Non-pigmented ciliary epithelial cell (primary cell): ENCODE data around the gene FOXO3.

ENCODE experiments used
- DNase-seq: peaks from one replicate; pipeline ENCODE4 v3.0.0-alpha.2; 2010; ENCODE audit warnings: low read depth

The FOXO3 gene

DNA sequence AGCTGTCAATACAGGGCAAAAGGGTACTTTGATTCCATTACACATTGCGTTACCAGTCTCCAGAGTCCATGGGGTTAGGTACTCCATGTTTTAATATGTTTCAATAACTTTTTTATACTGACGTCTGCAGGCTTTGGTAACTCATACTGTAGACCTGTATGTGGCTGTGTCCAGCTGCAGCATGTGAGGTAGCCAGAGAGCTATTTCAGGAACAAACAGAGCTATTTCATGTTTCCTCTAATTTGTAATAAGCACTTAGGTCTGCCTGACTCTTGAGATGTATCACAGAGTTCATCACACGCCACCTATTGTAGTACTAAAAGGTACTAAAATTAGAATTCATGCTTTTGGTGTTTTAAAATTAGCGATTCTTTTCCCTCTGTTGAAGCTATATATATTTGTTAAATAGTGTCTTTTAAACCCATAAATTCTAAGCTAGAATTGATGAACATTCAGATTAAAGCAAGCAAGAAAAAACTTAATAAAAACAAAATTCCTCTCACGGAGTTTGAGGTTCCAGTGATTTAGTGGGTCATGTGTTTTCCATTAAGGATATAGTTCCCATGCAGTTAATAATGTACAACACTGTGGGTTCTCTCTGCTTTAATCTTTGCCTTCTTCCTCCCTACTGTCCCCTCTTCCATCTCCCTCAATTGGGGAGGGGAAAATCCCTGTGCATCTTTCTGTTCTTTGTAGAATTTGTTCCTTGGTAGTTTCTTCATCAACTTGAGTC lies 37.0 kb downstream of the FOXO3 start:
- no peak for DNase-seq

DNA sequence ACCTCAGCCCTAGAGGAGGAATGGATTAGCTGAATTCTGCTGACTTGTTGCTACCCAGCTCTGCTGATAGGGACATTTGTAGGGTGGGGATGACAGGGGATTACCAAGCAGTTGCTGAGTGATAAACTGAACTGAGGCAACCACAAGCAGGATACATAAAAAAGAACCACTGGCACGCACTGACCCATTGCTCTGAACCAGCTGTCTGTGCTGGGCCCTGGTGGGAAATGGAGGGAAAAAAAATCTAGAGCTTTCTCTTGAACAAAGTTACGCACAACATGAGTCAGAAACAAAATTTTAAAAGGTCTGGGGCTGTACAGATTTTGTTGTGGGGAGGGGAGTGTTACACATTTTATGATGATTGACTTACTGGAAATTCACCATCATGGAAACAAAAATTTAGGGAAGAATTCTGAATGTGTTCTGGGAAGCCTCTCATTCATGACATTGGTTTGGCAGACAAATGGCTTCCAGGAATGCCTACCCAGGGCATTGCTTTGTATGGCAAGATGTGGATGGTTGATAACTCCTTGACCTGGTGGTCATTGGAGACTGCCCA lies 37.7 kb downstream of the FOXO3 start:
- DNase-seq, result no peak

DNA sequence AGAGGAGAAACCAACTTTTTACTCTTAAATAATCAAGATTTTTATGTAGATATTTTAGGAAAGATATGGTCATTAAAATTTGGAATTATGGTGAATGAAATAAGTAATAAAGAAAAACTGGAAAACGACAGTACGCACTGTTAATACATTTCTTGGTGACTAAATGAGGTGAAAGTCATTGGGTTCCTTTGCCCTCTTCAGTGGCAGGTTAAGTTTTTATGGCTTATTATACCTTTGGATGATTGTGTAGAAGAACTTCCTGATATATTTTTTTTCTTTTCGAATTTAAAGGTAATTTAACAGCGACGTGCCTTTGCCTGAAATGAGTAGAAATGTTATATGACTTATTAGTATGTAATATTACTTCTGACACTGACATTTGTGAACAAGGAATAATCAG lies 43.4 kb downstream of the FOXO3 start:
- DNase-seq, result no peak

GRCh38 chr6:108606250-108606690 lies 45.6 kb downstream of the FOXO3 start:
- DNase-seq, result no peak

DNA sequence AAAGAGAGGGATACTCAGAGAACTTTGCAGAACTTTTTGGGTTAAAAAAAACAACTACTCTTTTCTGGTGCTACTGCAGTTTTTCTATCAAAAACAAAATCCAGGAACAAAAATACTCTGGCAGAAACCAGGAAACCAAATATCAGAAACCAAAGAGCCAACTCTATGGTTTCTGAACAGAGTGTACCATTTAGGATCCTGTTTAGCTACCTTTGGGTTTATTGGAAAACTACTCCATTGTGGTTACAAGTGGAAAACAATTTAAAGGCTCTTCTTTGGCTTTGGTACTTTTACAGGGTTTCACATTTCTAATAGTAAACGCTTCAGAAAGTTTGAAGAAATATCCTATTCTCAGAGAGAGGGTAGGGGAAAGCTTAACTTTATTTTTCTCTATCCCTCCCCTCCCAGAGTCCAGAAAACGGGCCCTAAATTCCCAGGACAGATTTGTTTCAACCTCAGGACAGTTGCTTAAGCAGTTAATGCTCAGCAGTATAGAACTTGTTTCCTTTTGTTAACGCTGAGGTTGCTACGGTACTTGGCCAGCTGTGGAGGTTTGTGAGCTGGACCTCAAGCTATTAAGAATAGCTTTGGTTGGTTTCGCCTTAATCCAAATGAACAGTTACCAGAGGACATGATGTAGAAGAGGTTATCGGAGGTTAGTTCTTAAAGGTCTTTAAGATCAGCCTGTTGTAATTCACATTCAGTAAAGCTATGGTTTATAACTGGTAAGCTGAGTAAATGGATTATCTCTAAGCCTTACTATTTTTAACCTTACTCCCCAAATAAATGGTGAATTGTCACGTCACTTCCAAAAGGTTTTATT lies 47.9 kb downstream of the FOXO3 start:
- DNase-seq, result no peak

- no peak for DNase-seq
Measured at GRCh38 chr6:108609276-108609769, 48.6 kb downstream of the FOXO3 start.

GRCh38 chr6:108610270-108610839 lies 49.6 kb downstream of the FOXO3 start:
- no peak for DNase-seq

DNA sequence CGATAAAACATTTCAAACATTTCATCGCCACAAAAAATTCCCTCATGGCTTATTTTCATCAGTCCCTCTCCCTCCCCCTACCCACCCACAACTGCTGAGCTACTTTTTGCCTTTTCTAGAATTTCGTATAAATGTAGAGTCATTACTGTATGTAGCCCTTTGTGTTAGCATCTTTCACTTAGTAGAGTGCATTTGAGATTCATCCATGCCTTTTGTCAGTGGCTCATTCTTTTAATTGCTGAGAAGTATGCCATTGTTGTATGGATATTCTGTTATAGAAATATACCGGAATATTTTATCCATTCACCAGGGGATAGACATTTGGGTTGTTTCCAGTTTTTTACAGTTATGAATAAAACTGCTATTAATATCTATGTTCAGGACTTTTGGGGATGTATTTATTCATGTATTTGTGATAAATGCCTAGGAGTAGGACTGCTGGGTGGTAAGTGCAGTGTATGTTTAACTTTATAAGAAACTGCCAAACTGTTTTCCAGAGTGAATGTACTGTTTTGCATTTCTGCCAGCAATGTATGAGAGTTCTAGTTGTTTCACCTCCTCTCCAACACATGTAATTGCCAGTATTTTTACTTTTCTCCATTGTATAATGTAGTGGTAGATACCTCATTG lies 50.4 kb downstream of the FOXO3 start:
- no peak for DNase-seq

DNA sequence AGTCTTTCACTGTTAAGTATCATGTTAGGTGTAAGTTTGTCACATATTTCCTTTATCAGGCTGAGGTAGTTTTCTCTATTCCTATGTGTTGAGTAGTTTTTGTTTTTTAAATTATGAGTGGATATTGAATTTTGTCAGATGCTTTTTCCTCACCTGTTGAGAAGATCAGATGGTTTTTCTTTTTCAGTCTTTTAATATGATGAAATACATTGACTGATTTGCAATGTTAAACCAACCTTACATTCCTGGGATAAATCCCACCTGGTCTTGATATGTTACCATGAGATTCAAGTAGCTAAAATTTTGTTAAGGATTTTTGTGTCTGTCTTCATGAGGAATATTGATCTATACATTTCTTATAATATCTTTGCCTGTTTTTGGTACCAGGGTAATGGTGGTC lies 52.1 kb downstream of the FOXO3 start:
- no peak for DNase-seq

GRCh38 chr6:108616544-108616943 lies 55.8 kb downstream of the FOXO3 start:
- no peak for DNase-seq

DNA sequence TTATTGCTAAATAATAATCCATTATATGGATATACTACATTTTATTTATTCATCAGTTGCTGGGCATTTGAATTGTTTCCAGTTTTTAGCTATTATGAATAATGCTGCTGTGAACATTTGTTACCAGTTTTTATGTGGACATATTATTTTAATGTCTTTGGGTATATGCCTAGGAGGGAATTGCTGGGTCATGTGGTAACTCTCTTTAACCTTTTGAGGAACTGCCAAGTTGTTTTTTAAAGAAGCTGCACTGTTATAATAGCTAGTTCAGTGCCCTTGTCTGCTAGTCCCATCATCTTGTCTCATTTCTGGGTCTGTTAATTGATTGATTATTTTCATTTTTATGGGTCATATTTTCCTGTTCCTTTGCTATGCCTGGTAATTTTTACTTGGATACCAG lies 56.3 kb downstream of the FOXO3 start:
- DNase-seq, result no peak

DNA sequence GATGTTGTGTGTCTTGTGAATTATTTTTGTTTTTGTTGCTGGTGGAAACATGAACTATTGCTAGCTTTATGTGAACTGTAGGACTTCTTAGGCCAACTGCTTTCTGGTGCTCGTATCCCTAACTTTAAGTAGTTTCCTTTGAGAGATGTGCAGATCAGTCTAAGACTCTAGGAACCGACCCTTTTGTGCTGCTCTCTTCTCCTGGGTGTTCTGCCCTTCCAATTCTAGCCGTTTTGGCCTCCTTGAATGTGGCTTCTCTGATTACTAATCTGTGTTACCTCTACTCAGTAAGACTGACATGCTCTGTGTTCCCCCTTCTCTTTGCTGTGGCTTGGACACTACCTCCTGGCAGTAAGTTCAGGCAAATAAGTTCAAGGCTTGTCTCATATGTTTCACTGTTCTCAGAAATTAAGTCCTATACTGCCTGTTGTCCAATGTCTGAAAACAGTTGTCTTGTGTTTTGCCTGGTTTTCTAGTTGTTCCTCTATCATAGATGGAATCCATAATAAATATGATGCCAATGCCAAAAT lies 58.0 kb downstream of the FOXO3 start:
- no peak for DNase-seq

DNA sequence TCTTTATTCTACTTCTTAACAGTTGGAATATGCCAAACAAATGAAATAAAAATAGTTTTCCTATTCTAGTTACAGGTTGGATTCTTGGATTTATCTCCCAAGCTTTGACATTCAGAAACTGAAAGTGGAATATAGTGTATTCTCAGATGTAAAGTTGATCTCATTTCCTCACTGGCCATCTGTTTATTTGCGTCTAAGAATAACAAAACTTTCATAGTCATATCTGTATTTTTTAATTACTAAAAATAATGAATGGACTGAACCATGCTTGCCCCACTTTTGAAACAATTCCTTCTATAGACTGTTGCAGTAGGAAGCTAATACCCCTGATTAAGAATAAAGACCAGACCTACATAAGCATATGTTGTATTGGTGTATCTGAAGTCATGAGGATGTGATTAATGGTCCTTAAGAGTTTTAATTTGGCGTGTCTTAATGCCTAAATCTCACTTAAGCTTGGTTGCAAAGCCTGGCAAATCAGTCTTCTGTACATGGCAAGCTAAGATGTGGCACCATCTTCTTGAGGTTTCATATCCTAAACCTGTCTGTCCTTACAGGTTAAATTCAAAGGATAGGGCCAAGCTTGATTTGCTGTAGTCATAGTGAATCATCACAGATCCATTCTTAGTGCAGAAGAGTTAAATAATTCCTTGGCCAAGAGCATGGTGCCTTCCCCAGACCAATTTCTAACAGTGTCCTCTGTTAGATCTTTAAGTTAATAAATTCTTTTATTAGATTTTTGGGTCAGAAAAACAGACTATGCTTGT lies 58.9 kb downstream of the FOXO3 start:
- no peak for DNase-seq

DNA sequence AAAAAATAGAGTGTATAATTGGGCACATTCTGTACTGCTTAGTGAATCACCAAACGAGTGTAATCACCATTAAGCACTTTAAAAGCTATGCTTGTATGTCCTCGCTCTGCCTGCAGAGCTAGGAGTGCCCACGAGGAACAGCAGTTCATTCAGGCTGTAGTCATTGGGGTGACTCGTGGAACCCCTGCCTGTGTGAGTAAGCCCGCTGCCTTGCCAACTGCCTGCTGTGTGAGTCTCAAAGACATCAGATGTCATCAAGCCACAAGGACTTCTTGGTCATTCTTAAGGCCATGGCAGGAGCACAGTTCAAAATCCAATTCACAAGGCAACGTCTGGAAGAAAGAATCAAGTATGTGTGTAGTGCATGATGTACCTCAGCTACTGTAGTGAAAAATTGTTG lies 60.4 kb downstream of the FOXO3 start:
- peak; percentile 77 for DNase-seq

DNA sequence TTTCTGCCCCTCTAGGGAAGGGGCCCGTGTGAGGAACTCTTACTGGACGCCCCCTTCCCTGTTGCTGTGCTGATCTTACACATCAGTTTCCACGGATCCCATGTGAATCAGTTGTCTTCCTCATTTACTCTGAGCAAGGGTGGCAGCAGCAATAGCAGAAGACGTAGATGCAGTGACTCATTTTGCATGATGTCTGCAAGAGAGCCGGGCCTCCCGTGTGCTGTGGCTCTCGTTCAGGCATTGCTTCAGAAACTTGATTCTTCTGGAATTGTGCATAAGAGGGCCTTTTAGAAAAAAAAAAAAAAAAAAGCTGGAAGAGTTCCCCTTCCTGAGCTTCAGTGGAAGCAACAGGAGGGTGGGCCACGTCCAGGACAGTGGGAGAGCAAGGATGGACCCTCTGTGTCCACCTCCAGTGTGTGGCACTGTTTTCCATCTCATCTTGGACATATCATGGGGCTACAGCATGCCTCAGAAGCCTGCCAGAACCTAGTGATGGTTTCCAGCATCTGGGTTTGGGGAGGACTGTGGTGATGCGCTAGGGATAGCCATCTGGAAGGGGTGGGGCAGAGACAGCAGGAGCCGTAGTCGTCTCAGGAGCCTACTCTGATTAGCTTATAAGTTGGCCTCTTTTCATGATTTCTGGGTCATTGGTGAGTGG lies 62.1 kb downstream of the FOXO3 start:
- peak; percentile 86 for DNase-seq

GRCh38 chr6:108623995-108624394 lies 63.3 kb downstream of the FOXO3 start:
- no peak for DNase-seq

DNA sequence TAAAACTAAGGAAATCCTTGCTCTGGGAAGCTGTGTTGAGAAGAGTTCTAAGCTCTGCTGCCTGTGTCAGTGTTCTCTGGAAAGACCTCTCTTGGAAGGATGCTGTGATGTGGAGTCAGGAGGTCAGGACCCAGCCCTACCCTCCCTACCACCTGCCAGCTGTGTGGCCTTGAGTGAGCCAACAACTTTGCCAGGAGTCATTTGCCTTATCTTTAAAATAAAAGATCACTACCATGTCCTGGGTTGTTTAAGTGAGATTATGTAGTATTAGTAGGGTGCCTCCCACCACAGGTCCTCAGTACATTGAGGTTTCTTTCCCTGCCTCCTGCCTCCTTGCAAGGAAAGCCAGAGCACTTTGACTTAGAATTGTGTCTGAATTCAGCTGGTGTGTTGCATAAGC lies 64.9 kb downstream of the FOXO3 start:
- no peak for DNase-seq

DNA sequence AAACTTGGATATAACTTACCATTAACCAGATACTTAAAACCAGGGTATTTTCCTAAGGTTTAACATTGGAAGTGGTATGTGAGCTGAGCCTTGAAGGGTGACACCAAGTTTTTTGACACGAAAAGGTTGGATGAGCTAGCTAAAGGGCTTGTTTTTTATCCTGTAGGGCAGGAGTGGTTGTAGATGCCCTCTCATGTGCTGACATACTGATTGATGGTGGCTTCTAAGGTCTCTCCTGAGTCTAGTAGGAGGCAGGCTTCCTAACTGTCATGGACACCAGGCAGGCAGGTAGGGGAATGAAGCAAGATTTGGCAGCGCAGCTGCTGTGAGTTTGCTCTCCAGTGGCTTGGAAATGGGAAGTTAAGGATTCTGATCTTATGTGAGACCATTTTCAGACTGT lies 66.1 kb downstream of the FOXO3 start:
- no peak for DNase-seq

- DNase-seq, result no peak
Measured at GRCh38 chr6:108627692-108628550, 67.2 kb downstream of the FOXO3 start.
